Stimulated activated CD4-positive, alpha-beta T cell treated with anti-CD3 and anti-CD28 coated beads, Interleukin-4, amount 100 ng/mL, for 24 hours (primary cell): ENCODE measurements around the gene TRIM45.

Experiments
- DNase-seq: peaks from one replicate; pipeline ENCODE4 v3.0.0-alpha.2; 2020

TRIM45 gene

GRCh38 chr1:117098287-117098890, 23.2 kb downstream of the TRIM45 start:
- no peak for DNase-seq

GRCh38 chr1:117097443-117097842, 24.1 kb downstream of the TRIM45 start:
- DNase-seq = no peak

GRCh38 chr1:117096951-117097408, 24.6 kb downstream of the TRIM45 start:
- DNase-seq = no peak

- no peak for DNase-seq
Observed at GRCh38 chr1:117094841-117095604, 26.5 kb downstream of the TRIM45 start.

- peak; percentile 49 for DNase-seq
Observed at GRCh38 chr1:117093870-117094621, 27.5 kb downstream of the TRIM45 start.

- DNase-seq = peak; percentile 14
Observed at GRCh38 chr1:117093091-117093534, 28.4 kb downstream of the TRIM45 start.

- no peak for DNase-seq
Observed at GRCh38 chr1:117092594-117092993, 29.0 kb downstream of the TRIM45 start.

- DNase-seq = no peak
Observed at GRCh38 chr1:117089996-117090395, 31.6 kb downstream of the TRIM45 start.

- no peak for DNase-seq
Observed at GRCh38 chr1:117087686-117088085, 33.9 kb downstream of the TRIM45 start.

- no peak for DNase-seq
Observed at GRCh38 chr1:117084231-117084630, 37.3 kb downstream of the TRIM45 start.

GRCh38 chr1:117079737-117080136, 41.8 kb downstream of the TRIM45 start:
- DNase-seq = no peak

- peak; percentile 74 for DNase-seq
Observed at GRCh38 chr1:117077267-117077666, 44.3 kb downstream of the TRIM45 start.

- peak; percentile 13 for DNase-seq
Observed at GRCh38 chr1:117076648-117077047, 44.9 kb downstream of the TRIM45 start.

GRCh38 chr1:117070124-117070523, 51.4 kb downstream of the TRIM45 start:
- DNase-seq = no peak

- no peak for DNase-seq
Observed at GRCh38 chr1:117069220-117069844, 52.2 kb downstream of the TRIM45 start.

GRCh38 chr1:117068580-117068979, 53.0 kb downstream of the TRIM45 start:
- DNase-seq = no peak

- DNase-seq = peak; percentile 57
Observed at GRCh38 chr1:117067533-117068370, 53.8 kb downstream of the TRIM45 start.

GRCh38 chr1:117066367-117066766, 55.2 kb downstream of the TRIM45 start:
- DNase-seq = no peak

- DNase-seq = peak; percentile 57
Observed at GRCh38 chr1:117061986-117062415, 59.5 kb downstream of the TRIM45 start.
